NCI-H2081 (cell line): Measurements from ENCODE around the gene RELA.
A peak's percentile ranks its signal among the peaks of the same experiment; 100 is the strongest.

ENCODE experiments used
- DNase-seq, 2 experiments: peaks; one replicate each; lab custom pipeline; 2025; lab: John Stamatoyannopoulos, UW

Gene RELA

DNA sequence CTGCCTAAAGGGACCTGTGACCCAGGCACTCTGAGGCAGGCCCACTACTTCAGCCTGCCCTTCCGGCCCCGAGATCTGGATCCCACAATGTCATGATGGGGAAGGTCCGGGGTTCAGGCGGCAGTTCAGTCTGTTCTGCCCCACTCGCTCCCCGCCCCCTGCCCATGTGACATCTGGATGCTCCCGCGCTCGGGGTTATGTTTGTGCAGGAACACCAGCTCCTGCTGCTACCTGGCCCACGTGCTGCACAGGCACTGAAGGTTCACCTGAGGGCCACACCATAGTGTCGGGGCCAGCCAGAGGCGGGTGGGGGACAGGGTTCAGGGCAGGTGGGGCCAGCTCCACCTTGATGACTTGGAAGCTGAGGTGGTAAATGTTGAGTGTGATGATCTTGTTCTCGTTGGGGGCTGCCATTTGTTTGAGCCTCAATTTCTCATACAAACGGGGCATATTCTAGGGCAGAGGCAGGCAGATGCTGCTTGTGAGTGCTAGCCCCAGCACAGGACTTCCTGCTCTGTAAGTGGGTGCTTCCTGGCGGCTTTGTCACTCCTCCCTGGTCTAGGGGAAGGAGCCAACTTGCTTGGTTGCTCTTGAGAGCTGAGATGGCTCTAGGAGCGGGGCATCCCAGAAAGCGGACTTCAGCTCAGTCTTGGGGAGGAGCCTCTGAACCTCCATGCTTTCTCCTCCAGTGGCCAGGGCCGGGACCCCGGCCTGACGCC is 29.2 kb downstream of the RELA start:
- no peak for DNase-seq

DNA sequence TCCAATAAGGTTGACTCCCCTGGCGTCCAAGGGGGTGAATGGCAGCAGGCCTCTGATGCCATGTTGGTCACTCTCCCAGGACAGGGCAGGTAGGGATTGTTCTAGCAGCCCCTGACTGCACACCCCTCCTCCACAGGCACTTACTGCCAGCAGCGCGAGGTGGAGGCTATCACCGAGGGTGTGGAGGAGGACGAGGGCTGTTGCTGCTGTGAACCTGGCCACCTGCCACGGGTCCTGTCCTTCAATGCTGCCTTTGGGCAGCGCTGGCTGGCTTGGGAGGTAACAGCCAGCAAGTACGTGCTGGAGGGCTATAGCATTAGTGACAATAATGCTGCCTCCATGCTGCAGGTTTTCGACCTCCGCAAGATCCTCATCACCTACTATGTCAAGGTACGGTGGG is 32.5 kb downstream of the RELA start:
- DNase-seq = no peak

DNA sequence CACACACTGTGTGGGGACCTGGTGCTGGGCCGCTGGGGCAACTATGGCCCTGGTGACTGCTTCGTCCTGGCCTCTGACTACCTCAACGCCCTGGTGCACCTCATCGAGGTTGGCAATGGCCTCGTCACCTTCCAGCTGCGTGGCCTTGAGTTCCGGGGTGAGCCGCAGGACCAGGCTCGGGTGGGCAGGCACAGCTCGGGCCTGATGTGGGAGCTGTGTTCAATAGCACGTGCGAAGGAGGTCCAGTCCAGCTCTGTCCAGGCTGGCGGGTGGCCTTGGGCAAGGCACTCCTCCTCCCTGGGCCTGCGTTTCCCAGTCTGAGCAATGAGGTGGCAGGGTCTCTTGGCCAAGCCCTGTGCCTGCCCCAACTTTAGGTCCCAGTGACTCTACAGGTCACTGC is 33.1 kb downstream of the RELA start:
- no peak for DNase-seq

DNA sequence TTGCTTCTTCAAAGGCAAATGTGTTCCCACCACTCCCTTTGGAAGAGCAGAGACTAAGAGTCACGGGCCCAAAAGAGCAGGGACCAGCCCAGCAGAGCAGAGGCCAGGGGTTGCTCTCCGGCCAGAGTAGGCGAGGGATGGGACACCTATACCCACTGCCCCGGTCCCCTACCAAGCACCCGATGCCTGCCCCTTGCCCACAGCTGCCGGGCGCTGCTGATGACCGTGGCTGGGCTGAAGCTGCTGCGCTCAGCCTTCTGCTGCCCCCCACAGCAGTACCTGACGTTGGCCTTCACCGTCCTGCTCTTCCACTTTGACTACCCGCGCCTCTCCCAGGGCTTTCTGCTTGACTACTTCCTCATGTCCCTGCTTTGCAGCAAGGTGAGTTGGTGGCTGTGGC is 35.5 kb downstream of the RELA start:
- no peak for DNase-seq

DNA sequence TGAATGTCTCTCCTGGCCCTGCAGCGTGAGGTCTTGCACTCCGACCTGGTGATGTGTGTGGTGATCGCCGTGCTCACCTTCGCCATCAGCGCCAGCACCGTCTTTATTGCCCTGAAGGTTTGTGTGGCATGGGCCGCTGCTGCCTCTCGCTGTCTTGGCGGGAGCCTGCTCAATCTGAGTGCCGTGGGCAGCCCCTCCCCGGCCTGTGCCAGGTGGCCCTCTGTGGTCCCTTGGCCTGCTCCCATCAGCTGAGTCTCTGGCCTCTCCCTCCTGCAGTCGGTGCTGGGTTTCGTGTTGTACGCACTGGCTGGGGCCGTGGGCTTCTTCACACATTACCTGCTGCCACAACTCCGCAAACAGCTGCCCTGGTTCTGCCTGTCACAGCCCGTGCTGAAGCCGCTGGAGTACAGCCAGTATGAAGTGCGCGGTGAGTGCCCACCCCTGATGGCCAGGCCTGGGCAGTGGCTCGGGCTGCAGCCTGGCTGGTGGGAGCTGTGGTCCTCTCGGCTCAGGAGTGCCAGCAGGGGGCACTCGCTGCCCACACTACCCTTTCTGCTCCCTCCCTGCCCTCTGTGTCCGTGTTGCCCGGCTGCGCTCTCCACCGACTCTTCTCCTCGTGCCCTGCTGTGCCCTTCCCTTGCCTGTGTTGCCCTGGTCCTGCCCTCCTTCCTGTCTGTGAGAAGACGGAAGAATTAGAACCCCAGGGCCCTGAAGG is 36.9 kb downstream of the RELA start:
- peak in 1 of 2 experiments; percentile 12 for DNase-seq

DNA sequence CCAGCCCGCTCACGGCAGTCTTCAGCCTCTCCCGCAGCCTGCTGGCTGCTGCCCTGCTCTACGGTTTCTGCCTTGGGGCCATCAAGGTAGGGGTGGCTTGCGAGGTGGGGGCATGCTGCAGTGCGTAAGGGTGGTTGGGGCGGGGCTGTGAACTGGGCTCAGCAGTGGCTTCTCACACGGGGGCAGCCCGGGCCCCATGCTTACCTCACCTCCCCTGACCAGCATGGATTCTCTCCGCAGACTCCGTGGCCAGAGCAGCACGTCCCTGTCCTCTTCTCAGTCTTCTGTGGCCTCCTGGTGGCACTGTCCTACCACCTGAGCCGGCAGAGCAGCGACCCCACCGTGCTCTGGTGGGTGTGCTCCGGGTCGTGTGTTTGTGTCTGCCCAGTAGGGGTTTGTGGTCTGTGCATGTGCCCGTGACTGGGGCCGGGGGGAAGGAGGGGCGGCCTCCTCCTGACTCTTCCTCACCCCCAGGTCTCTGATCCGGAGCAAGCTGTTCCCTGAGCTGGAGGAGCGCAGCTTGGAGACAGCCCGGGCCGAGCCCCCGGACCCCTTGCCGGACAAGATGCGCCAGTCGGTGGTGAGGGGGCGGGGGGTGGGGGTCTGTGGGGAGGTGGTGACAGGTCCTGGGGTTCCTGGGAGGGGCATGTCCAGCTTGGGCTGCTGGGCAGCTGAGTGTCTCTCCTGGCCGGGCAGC is 37.6 kb downstream of the RELA start:
- no peak for DNase-seq

DNA sequence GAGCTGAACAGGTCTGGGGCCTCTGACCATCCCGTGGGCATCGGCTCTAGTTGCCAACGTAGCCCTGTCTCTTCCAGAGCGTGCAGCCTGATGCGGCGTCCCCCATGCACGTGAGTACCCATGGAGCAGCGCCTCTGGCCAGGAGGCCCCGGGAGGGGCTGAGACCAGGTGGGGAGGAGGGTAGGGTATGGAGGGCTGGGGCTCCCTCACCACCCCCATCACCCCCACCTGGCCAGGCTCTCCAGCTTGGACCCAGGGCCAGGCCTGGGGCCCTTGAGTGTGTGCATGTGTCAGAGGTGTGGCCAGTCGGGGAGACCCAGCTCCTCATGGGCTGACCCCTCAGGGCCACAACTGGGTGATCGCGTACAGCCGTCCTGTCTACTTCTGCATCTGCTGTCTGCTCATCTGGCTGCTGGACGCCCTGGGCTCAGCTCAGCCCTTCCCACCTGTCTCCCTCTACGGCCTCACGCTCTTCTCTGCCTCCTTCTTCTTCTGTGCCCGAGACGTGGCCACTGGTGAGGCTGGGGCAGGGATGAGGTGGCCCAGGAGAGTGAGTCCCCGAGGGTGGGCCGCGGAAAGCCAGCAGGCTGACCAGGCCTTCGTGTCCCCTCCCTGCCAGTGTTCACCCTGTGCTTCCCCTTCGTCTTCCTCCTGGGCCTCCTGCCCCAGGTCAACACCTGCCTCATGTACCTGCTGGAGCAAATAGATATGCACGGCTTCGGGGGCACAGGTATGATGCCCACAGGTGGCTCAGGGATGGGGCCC is 38.7 kb downstream of the RELA start:
- no peak for DNase-seq

DNA sequence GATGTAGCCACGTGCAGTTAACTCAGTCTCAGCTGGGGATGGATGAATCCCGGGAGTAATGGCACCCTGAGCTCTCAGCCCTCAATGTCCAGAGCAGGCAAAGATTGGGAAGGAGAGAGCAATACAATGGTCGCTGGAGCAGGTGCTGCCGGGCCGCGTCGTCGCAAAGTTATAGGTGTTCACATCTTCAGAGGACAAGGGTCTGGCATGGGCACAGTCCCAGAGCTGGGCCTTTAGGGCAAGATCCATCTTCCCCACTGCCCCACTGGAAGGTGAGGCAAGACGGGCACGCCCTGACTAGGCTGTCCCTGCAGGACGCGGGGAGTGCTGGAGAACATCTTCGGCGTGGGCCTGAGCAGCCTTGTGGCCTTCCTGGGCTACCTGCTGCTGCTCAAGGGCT is 39.5 kb downstream of the RELA start:
- no peak for DNase-seq

DNA sequence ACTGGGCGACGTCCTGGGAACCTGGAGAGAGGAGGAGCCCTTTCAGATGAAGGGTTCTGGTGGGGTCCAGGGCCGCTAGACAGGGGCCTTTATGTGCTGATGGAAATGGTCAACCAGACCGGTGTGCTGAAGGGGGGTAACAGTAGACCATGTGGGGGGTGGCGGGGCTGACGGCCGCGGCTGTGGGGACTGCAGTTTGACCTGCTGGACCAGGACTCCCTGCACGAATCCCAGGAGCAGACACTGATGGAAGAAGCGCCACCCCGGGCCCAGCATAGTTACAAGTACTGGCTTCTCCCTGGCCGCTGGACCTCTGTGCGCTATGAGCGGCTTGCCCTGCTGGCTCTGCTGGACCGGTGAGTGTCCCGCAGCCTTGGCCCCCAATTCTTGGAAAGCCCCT is 40.7 kb downstream of the RELA start:
- DNase-seq = no peak

DNA sequence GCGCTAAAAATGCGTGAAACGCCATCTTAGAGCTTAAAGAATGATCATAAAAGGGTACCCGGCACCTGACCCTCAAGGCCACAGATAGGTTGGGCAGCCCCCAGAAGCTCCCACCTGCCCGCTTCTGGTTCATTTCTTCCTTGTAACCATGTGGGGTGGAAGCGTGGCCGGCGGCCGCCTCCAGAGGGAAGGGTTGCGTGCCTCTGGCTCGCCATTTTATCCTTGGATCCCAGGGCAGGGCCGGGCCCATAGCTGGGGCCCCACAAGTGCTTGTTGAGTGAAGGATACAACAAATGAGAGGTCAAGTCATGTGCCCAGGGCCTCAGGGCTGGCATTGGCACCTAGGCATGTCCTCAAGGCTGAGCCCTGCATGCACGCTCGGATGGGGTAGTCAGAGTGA is 41.3 kb downstream of the RELA start:
- DNase-seq = no peak

DNA sequence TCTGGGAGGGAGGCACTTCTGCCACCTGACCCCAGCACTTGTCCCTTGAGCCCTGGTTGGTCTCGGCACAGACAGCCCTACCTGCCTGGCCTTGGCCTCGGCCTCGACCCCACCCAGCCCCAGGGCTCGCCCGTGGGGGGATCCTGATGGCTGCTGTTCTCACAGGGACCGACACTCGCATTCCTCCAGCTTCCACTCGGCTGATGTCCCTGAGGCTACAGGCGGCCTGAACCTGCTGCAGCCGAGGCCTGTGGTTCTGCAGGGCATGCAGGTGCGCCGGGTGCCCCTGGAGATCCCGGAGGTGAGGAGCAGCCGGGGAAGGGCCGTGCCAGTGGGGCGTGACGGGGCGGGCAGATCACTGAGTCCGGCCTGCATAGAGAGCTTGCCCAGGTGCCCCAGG is 42.0 kb downstream of the RELA start:
- no peak for DNase-seq

DNA sequence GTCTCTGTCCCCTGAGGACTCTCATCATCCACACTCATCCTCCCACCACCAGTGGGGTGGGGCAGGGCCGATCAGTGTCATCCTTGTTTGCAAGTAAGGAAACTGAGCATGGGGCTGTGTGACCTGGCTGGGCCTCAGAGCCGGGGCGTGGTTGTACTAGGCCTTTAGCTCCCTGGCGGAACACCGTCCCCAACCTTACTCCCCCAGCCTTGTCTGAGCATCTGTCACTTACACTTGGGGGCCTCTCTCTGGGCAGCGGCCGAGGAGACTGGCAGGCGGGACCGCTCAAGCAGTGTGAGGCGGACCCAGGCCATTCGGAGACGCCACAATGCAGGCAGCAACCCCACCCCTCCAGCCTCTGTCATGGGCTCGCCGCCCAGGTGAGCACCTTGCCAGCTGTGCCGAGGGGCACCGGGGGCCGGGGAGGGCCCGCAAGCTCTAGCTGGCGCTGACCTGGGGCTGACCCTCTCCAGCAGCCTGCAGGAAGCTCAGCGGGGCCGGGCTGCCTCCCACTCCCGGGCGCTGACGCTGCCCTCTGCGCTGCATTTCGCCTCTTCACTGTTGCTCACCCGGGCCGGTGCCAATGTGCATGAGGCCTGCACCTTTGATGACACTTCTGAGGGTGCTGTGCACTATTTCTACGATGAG is 43.3 kb downstream of the RELA start:
- DNase-seq = no peak

DNA sequence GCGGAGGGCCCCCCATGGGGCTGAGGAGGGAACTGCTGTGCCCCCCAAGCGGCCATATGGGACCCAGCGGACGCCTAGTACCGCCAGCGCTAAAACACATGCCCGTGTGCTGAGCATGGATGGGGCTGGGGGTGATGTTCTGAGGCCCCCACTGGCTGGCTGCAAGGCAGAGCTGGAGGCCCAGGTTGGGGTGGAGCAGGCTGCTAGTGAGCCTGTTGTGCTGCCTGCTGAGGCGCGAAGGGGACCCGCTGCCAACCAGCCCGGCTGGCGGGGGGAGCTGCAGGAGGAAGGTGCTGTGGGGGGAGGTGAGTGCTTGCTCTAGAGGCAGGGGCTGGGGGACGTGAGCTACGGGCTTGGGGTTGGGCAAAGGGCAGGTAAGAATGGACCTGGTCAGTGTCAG is 44.0 kb downstream of the RELA start:
- DNase-seq = no peak

DNA sequence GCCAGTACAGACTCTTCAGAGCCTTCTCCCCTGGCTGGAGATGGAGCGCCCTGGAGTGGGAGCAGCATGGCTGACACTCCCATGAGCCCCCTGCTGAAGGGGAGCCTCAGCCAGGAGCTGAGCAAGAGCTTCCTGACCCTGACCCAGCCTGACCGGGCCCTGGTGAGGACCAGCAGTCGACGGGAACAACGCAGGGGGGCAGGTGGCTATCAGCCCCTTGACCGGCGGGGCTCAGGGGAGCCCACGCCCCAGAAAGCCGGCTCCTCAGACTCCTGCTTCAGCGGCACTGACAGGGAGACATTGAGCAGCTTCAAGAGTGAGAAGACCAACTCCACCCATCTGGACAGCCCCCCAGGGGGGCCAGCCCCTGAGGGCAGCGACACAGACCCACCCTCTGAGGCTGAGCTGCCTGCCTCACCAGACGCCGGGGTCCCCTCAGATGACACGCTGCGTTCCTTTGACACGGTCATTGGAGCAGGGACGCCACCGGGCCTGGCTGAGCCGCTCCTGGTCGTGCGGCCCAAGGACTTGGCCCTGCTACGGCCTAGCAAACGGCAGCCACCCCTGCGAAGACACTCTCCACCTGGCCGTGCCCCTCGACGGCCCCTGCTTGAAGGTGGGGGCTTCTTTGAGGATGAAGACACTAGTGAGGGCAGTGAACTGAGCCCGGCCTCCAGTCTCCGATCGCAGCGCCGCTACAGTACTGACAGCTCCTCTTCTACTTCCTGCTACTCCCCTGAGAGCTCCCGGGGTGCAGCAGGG is 44.5 kb downstream of the RELA start:
- no peak for DNase-seq

DNA sequence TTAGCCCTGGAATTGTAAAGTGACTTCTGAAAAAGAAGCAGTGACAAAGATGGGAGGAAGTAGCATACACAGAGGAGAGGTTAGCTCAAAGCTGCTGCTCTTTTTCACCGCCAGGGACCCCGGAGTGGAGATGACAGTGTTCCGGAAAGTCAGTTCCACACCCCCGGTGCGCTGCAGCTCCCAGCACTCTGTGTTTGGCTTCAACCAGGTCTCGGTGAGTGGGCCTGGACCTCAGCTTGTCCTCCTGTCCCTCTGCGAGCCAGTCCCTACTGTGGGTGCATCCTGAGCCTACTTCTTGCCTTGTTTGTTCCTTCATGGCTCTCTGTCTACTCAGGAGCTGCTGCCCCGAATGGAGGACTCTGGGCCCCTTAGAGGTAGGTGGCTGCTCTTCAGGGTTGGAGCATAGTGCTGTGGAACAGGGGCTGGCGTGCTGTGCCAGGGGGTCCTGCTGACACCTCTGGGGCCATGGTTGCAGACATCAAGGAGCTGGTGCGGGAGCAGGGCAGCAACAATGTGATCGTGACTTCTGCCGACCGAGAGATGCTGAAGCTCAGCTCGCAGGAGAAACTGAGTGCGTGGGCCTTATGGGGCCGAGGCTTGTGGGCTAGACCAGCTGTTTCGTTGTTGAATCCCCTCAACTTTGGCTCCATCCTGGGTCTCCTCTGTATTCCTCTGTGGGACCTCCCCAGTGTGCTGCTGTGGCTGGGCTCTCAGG is 45.4 kb downstream of the RELA start:
- no peak for DNase-seq

DNA sequence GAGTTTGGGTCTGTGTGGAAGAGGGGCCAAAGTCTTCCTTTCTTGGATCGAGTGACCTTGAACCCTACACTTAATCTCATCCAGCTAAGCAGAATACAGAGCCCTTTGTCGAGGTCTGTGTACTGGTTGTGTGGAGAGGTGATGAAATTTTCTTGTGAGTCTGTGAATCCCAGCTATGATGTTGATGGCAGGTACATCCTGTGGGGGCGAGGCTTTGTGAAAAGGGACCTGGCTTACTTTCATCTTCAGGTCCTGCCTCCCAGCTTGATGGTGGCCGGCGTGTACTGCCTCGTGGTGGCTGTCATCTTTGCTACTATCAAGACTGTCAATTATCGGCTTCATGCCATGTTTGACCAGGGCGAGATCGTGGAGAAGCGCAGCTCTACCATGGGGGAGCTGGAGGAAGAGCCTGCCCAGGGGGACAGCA is 46.1 kb downstream of the RELA start:
- no peak for DNase-seq

DNA sequence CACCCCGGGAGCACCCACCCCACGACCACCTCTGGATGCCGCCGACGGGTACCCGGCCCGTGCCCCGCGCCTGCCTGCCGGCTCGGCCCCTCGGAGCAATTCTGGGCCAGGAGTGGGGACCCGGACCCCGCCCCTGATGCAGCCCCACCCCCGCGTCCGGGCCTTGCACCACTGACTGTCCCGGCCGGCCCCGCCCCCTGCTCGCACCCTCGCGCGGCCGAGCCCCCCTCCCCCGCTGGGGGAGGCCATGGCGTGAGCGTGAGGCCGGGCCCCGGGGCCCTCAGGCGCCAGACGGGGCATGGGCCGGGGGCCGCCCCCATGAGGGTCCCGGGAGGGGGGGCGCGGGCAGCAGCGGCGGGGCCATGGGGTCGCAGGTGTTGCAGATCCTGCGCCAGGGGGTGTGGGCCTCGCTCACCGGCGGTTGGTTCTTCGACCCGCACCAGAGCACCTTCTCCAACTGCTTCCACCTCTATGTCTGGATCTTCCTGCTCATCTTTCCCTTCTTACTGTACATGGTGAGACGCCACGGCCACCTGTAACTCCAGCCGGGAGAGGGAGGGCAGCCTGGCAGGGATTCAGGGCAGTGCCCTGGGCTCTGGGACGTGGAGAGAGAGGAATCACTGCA is 46.7 kb downstream of the RELA start:
- DNase-seq = no peak

DNA sequence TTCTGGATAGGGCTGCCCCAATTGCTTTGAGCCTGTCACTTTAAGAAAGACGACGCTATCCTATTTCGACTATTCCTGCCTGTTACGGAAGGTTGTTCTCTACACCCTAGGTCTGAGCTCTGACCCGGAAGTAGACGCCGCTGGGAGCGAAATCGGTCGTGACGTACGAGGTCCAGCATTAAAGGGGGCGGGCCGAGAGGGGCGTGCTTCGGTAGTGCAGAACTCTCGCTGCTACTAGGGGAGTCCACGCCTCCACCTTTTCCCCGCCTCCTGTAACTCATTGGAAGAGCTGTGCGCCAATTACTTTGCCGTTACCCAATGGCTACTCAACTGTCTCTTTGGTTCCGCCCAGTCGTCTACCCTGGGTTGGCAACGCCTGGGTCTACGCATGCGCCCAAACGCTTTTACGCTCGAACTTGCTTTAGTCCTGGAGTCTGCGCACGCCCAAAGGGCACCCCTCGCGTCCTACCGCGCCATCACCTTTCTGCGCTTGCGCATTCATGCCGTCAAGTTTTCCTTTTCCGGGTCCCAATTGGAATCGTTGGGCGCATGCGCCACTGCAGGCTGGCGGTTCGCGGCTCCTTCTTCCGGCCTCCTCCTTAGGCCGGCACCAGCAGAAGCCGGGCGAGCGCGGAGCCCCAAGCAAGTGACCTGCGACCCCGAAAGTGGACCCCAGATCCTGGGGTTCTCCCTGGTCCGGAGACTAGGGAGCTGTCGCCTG is 47.3 kb downstream of the RELA start, which contains the start of gene PCNX3:
TSS of gene PCNX3 (plus strand) at position 548 of the 721 bp plus-strand sequence. CDS start 536 bp downstream, outside the sequence.
- DNase-seq = peak; percentile 100
